Epithelial cell of esophagus (primary cell): ENCODE data around the gene RNMT.

Experiments
- DNase-seq: peaks from one replicate; pipeline ENCODE4 v3.0.0; 2010; ENCODE audit warnings: low read depth
- H3K4me3 ChIP-seq: 2 replicates; pipeline ENCODE4 v1.5.1; 2011; ENCODE audit warnings: mild to moderate bottlenecking, low read length, control low read depth
- CTCF ChIP-seq: IDR thresholded peaks from 2 replicates; pipeline ENCODE4 v1.5.1; 2011; ENCODE audit warnings: low read depth, mild to moderate bottlenecking, low read length, control low read depth, inconsistent platforms; ENCODE audit not compliant: insufficient read depth; ENCODE audit errors: missing control alignments

Gene RNMT

GRCh38 chr18:13811993-13812392 lies 85.5 kb downstream of the RNMT start:
- DNase-seq = peak; percentile 10
- TF ChIP-seq CTCF = peak; percentile 20

GRCh38 chr18:13813271-13813849 lies 86.9 kb downstream of the RNMT start:
- peak; percentile 96 for TF ChIP-seq CTCF
- no peak overlapping the region for H3K4me3 ChIP-seq
- DNase-seq = peak; percentile 70

More at GRCh38 chr18:13811993-13812392, 85.5 kb downstream of the RNMT start:
- no peak overlapping the region for H3K4me3 ChIP-seq
